HG03565 (cell line): ENCODE data around the gene MYL11.

Experiments used
- ATAC-seq: cut with Tn5 transposase; IDR thresholded peaks from one replicate; pipeline ENCODE4 v1.9.1; 2021; ENCODE audit warnings: mild to moderate bottlenecking, moderate library complexity; ENCODE audit not compliant: unreplicated experiment

Gene MYL11

GRCh38 chr16:30416624-30417528, 42.3 kb downstream of the MYL11 start:
- no peak for ATAC-seq

- ATAC-seq, result peak; percentile 80
Measured at GRCh38 chr16:30417529-30418349, 43.1 kb downstream of the MYL11 start.

DNA sequence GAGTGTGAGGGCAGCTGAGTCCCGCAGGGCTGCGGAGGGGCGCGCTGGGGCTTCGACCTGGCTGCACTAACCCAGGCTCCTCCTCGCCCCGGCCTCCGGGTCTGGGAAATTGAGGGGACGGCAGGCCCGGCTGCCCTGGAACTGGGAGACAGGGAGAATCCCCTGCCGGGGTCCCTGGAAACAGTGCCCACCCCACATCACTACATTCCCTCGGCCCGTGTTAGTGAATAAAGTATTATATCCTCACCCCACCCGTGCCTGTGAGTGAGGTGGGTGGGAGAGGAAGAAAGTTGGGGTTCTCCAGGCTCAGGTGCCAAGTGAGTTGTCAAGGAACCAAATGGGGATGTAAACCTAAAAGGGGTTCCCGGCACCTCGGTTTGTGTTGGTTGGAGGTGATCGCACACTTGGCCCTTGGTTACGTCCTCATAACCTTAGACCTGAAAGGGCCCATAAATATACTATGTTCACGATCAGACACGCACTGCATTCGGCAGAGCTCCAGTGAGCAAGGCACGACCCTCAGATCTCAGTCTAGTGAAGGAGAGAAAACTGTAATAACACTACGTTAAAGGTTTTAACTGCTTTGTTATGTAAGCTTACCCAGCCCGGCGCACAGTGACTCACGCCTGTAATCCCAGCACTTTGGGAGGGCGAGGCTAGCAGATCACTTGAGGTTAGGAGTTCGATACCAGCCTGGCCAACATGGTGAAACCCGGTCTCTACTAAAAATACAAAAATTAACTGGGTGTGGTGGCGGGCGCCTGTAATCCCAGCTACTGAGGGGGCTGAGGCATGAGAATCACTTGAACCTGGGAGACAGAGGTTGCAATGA, 44.0 kb downstream of the MYL11 start:
- no peak for ATAC-seq

- ATAC-seq, result no peak
Measured at GRCh38 chr16:30421010-30421409, 46.4 kb downstream of the MYL11 start.
